CD4-positive, alpha-beta T cell (primary cell): ENCODE results near the gene HOXD1. TPM values are rescaled to one million over a fixed set of nuclear protein-coding genes. Genes with fewer than 3 reads are reported as not detected.

ENCODE experiments used
- ATAC-seq: fragments of 200-7000 bp; cut with Tn5 transposase; one replicate; pipeline ENCODE4 v1.10.0; 2022; ENCODE audit warnings: mild to moderate bottlenecking; ENCODE audit not compliant: poor library complexity
- CTCF ChIA-PET: fragments of 350-600 bp; sonication (Branson Sonifier 250); formaldehyde crosslinking; loops from one replicate; lab custom pipeline; 2021; ENCODE audit warnings: antibody characterized with exemption, inconsistent platforms; lab: Charles Lee
- POLR2A ChIA-PET: fragments of 350-600 bp; sonication (Branson Sonifier 250); formaldehyde crosslinking; loops from one replicate; lab custom pipeline; 2021; ENCODE audit warnings: antibody characterized with exemption, inconsistent platforms; lab: Charles Lee
- DNase-seq, 14 experiments: peaks; one replicate each; pipeline ENCODE4 v3.0.0-alpha.2; 2013 to 2020; ENCODE audit warnings: mixed read lengths in 2 of 14
- H3K27ac ChIP-seq, 2 donors: one replicate each; pipeline versions ENCODE4 v1.5.1 to v1.7.0; 2013; ENCODE audit warnings: low read length in 2 of 2, low read depth in 1 of 2, mild to moderate bottlenecking in 1 of 2
- H3K27me3 ChIP-seq, 2 experiments: 1 replicate in 1 of 2; 2 replicates in 1 of 2; pipeline versions ENCODE4 v1.6.1 to v1.7.0; 2013; ENCODE audit warnings: low read length in 2 of 2, control low read depth in 1 of 2, mild to moderate bottlenecking in 1 of 2, moderate library complexity in 1 of 2; ENCODE audit not compliant: insufficient read depth in 2 of 2, control insufficient read depth in 1 of 2
- H3K36me3 ChIP-seq: one replicate; pipeline ENCODE4 v1.6.1; 2013; ENCODE audit warnings: low read length, control low read depth; ENCODE audit not compliant: insufficient read depth
- H3K4me1 ChIP-seq: one replicate; pipeline ENCODE4 v1.6.1; 2013; ENCODE audit warnings: low read length, control low read depth; ENCODE audit not compliant: insufficient read depth
- H3K4me3 ChIP-seq: one replicate; pipeline ENCODE4 v1.5.1; 2013; ENCODE audit warnings: mild to moderate bottlenecking, low read length, moderate library complexity
- H3K9me3 ChIP-seq, 2 experiments: 1 replicate in 1 of 2; 2 replicates in 1 of 2; pipeline versions ENCODE4 v1.6.1 to v1.7.0; 2013; ENCODE audit warnings: low read length in 2 of 2, mild to moderate bottlenecking in 2 of 2, control low read depth in 1 of 2, moderate library complexity in 1 of 2; ENCODE audit not compliant: control insufficient read depth in 1 of 2, insufficient read depth in 1 of 2
- H3K27ac Mint-ChIP-seq: one replicate; pipeline ENCODE4 v1.8.0; 2020; ENCODE audit warnings: mixed read lengths
- H3K27me3 Mint-ChIP-seq: one replicate; pipeline ENCODE4 v1.8.0; 2021; ENCODE audit warnings: mixed read lengths
- H3K36me3 Mint-ChIP-seq: one replicate; pipeline ENCODE4 v1.8.0; 2021; ENCODE audit warnings: low read depth, mixed read lengths
- H3K4me1 Mint-ChIP-seq: one replicate; pipeline ENCODE4 v1.8.0; 2021; ENCODE audit warnings: low read depth, mixed read lengths
- H3K4me3 Mint-ChIP-seq: one replicate; pipeline ENCODE4 v1.8.0; 2020; ENCODE audit warnings: mild to moderate bottlenecking, mixed read lengths
- H3K9me3 Mint-ChIP-seq: one replicate; pipeline ENCODE4 v1.8.0; 2020; ENCODE audit warnings: mixed read lengths
- CTCF ChIP-seq: fragments of 200-600 bp; IDR thresholded peaks from one replicate; pipeline ENCODE4 v1.8.0; 2022; ENCODE audit warnings: antibody characterized with exemption, mild to moderate bottlenecking
- intact Hi-C, 2 experiments: fragments of 100-400 bp; cut with DNase I in 1 of 2; cut with micrococcal nuclease in 1 of 2; formaldehyde crosslinking; loops; one replicate each; pipeline versions ENCODE4 v1.15.1 to v1.9.0; 2023 to 2025; cut with DNase I, micrococcal nuclease
- total RNA-seq, 174 experiments: library from RNA in 2 of 174; stranded (reverse) in 2 of 174; gene quantifications; one replicate each; pipeline ENCODE4 v1.2.3 and lab custom pipeline; 2021 to 2026

Gene HOXD1
- total RNA-seq, 2 experiments from 2014 or later: not detected

DNA sequence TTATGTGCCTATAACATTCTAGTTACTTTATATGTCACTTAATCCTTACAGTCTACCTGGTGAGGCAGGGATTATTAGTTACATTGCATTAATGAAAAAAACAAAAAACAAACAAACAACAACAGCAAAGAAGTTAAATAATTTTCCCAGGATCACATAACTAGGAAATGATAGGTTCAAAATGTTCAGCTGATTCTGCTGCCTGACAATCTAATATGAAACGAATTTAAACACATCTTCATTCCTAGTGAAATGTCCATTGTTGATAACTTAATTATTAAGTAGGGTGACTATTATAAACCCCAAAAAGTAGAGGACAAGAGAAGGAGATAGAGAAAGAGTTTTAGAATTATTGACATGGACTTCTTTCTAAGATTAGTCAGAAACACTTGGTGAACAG lies 22.6 kb downstream of the HOXD1 start:
- H3K36me3 Mint-ChIP-seq: no peaks in the 10 kb centered on the region
- POLR2A ChIA-PET: no interaction called here
- TF ChIP-seq CTCF: no peak
- no peaks in the 10 kb centered on the region for H3K4me1 Mint-ChIP-seq
- H3K9me3 Mint-ChIP-seq: no peaks in the 10 kb centered on the region
- Histone ChIP-seq H3K4me3 (no peak overlapping the region), H3K27ac (no peak overlapping the region), H3K4me1 (no peaks in the 10 kb centered on the region), H3K36me3 (no peaks in the 10 kb centered on the region), H3K27me3 (peaks cover 0 to 4% of the 10 kb centered on the region in 2 experiments), H3K9me3 (no peaks in the 10 kb centered on the region)
- H3K27me3 Mint-ChIP-seq: peaks cover 31% of the 10 kb centered on the region
- intact Hi-C loops: no loop called here
- no peak for DNase-seq
- CTCF ChIA-PET: no interaction called here
- ATAC-seq: no peak
- no peak overlapping the region for H3K4me3 Mint-ChIP-seq
- no peak overlapping the region for H3K27ac Mint-ChIP-seq

DNA sequence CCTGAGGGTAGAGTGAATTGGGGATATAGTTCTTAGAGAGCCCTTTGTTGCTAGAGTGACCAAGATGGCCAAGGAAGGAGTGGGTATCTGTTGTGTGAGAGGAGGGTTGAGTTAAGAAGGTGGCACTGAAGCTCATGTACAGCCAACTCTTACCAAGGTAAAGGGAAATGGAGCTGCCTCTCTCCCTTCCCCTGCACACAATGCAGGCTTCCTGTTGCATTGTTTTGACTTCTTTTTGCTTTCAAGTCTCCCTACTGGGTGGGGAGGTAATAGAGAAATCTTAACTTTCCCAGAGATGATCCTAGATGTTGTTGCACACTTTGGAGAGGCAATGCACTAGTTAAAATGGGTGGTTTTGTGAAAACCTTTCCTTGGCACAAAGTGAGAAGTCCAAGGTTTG lies 23.8 kb downstream of the HOXD1 start:
- peaks cover 31% of the 10 kb centered on the region for H3K27me3 Mint-ChIP-seq
- POLR2A ChIA-PET: interaction anchor here (0.6 kb wide), 1 partner anchor 482 kb away, joined by 3 read pairs; no protein-coding TSS in a partner anchor
- no peaks in the 10 kb centered on the region for H3K9me3 ChIP-seq
- H3K4me1 ChIP-seq: no peaks in the 10 kb centered on the region
- intact Hi-C loops: no loop called here
- no peak for DNase-seq
- H3K4me1 Mint-ChIP-seq: no peaks in the 10 kb centered on the region
- H3K27me3 ChIP-seq: peaks cover 0 to 4% of the 10 kb centered on the region in 2 experiments
- no peak overlapping the region for H3K27ac Mint-ChIP-seq
- H3K36me3 ChIP-seq: no peaks in the 10 kb centered on the region
- CTCF ChIA-PET: no interaction called here
- no peak for TF ChIP-seq CTCF
- H3K4me3 ChIP-seq: no peak overlapping the region
- ATAC-seq: no peak
- H3K9me3 Mint-ChIP-seq: no peaks in the 10 kb centered on the region
- no peaks in the 10 kb centered on the region for H3K36me3 Mint-ChIP-seq
- no peak overlapping the region for H3K27ac ChIP-seq
- H3K4me3 Mint-ChIP-seq: no peak overlapping the region

GRCh38 chr2:176213406-176213805 lies 24.9 kb downstream of the HOXD1 start:
- intact Hi-C loops: no loop called here
- no peaks in the 10 kb centered on the region for H3K36me3 ChIP-seq
- H3K27me3 ChIP-seq: peaks cover 0 to 4% of the 10 kb centered on the region in 2 experiments
- no peaks in the 10 kb centered on the region for H3K4me1 ChIP-seq
- no peak for TF ChIP-seq CTCF
- Mint-ChIP-seq H3K36me3 (no peaks in the 10 kb centered on the region), H3K27me3 (peaks cover 31% of the 10 kb centered on the region), H3K9me3 (no peaks in the 10 kb centered on the region), H3K27ac (no peak overlapping the region), H3K4me3 (no peak overlapping the region), H3K4me1 (no peaks in the 10 kb centered on the region)
- H3K27ac ChIP-seq: no peak overlapping the region
- no peaks in the 10 kb centered on the region for H3K9me3 ChIP-seq
- no peak overlapping the region for H3K4me3 ChIP-seq
- POLR2A ChIA-PET: no interaction called here
- CTCF ChIA-PET: no interaction called here
- DNase-seq (no peak), ATAC-seq (no peak)
